ENCODE measurements around the gene PWWP2B.

- TF ChIP-seq CTCF (conservative IDR thresholded peaks at IDR 0.05; ENCODE audit: low read length) = no peak
- no peak for TF ChIP-seq EZH2phosphoT487 (IDR thresholded peaks at IDR 0.05; ENCODE audit: borderline replicate concordance)
These were observed 45.6 kb downstream of the PWWP2B start for GRCh38 chr10:132442636-132443035.

All from Loucy (cell line).